ENCODE results near the gene LRRC10B. TPM values are rescaled to one million over a fixed set of nuclear protein-coding genes. Genes with fewer than 3 reads are reported as not detected.
A peak's percentile ranks its signal among the peaks of the same experiment; 100 is the strongest.

Gene LRRC10B
- total RNA-seq, 1 experiment from 2014 or later = not detected

DNA sequence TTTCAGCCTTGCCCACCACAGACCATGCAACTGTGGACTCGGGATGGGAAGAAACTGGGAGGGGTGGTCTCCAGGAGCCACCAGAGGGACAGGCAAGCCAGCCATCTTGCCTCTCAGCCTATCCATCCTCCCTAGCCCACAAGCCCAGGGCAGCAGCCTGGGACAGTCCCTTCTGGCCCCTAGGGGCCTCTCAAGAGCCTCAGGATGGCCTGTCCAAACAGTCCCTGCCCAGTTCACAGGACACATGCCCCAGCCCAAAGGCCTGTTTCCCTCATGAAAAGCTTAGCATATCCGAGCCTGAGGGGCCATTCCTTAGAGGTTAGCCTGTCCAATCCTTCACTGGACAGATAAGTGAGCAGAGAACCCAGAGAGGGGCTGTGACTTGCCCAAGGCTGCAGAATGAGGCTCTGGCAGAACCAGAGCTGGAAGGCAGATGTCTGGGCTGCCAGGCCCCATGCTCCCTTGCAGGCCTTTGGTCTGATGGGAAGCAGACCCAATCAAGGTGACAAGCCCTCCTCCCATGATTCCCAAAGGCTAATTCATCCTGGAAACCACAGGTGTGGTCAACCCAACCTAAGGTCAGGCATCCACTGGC, 28.2 kb downstream of the LRRC10B start:
- Histone ChIP-seq H3K79me2 (ENCODE audit: insufficient read depth, low read length) (no peaks in the 10 kb centered on the region), H3K27ac (ENCODE audit: low read depth, low read length) (no peak overlapping the region), H3K9me3 (ENCODE audit: control insufficient read depth in 1 of 2, insufficient read depth in 1 of 2, low read depth in 1 of 2, low read length in 2 of 2) (no peaks in the 10 kb centered on the region), H3K9ac (ENCODE audit: low read length) (no peak overlapping the region), H2AFZ (ENCODE audit: low read depth, low read length, poor library complexity, severe bottlenecking) (no peak overlapping the region), H3K4me3 (replicated peaks in 1 of 2; ENCODE audit: low read depth in 1 of 2, low read length in 2 of 2) (no peak overlapping the region), H3K4me1 (ENCODE audit: control insufficient read depth in 1 of 2, insufficient read depth in 2 of 2, low read length in 2 of 2) (peaks cover 1 to 17% of the 10 kb centered on the region in 2 experiments), H3K4me2 (ENCODE audit: low read length) (no peak overlapping the region), H3K36me3 (ENCODE audit: control insufficient read depth in 1 of 2, insufficient read depth in 2 of 2, low read length in 2 of 2) (no peaks in the 10 kb centered on the region), H3K27me3 (ENCODE audit: insufficient read depth, low read length) (no peaks in the 10 kb centered on the region), H4K20me1 (ENCODE audit: insufficient read depth) (no peaks in the 10 kb centered on the region), H3K9me2 (ENCODE audit: insufficient read depth) (no peaks in the 10 kb centered on the region)
- ATAC-seq = no peak
- RAD21 ChIA-PET (ENCODE audit: low non-redundant PET in 1 of 2, low total read pairs in 2 of 2, uncharacterized antibody in 2 of 2, unreplicated experiment in 2 of 2) = no interaction called here
- no TSS peak for BruUV-seq (replicated peaks)
- POLR2A ChIA-PET = no interaction called here
- CTCF ChIA-PET = interaction anchor here (1.2 kb wide), 1 partner anchor 42 kb away, joined by 3 read pairs; no protein-coding TSS in a partner anchor
- TF ChIP-seq SRF (IDR thresholded peaks at IDR 0.05; ENCODE audit: low read depth) = no peak
- TF ChIP-seq, protein P1, sequence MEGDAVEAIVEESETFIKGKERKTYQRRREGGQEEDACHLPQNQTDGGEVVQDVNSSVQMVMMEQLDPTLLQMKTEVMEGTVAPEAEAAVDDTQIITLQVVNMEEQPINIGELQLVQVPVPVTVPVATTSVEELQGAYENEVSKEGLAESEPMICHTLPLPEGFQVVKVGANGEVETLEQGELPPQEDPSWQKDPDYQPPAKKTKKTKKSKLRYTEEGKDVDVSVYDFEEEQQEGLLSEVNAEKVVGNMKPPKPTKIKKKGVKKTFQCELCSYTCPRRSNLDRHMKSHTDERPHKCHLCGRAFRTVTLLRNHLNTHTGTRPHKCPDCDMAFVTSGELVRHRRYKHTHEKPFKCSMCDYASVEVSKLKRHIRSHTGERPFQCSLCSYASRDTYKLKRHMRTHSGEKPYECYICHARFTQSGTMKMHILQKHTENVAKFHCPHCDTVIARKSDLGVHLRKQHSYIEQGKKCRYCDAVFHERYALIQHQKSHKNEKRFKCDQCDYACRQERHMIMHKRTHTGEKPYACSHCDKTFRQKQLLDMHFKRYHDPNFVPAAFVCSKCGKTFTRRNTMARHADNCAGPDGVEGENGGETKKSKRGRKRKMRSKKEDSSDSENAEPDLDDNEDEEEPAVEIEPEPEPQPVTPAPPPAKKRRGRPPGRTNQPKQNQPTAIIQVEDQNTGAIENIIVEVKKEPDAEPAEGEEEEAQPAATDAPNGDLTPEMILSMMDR (IDR thresholded peaks at IDR 0.05 in 2 of 3, conservative IDR thresholded peaks at IDR 0.05 in 1 of 3; ENCODE audit: borderline replicate concordance in 1 of 3, insufficient read depth in 1 of 3, low read depth in 2 of 3, low read length in 2 of 3) = 0 out of 6 replicates have a peak, but pooled peaks of 2 of the 3 experiments have one; percentile 7 to 10
- TF ChIP-seq, protein P2, sequence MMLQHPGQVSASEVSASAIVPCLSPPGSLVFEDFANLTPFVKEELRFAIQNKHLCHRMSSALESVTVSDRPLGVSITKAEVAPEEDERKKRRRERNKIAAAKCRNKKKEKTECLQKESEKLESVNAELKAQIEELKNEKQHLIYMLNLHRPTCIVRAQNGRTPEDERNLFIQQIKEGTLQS (IDR thresholded peaks at IDR 0.05) = no peak
- peak; percentile 24; the same call in 1 of the 2 replicates for TF ChIP-seq RAD21 (IDR thresholded peaks at IDR 0.05; ENCODE audit: low read depth)
- intact Hi-C loops (cut with micrococcal nuclease) = no loop called here
- no peak for DNase-seq (ENCODE audit: low read depth, low spot score)

DNA sequence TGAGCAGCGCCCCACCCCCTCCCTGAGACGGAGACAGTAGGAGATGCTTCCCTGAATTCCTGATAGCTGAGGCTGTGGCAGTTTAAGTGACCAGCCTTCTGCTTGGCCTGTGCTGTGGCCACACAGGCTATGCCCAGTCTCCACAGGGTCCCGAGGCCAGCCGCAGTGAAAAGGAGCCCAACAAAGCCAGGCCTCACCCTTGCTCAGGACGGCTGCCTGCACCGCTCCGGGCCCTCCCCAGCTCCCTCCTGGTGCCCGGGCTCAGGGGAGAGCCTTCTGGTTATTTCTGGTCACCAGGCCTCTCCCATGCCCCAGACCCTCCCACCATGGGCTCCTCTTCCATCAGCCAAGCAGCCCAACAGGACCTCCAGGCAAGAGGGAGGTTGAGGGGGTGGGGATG, 28.8 kb downstream of the LRRC10B start:
- H3K4me3 ChIP-seq (replicated peaks in 1 of 2; ENCODE audit: low read depth in 1 of 2, low read length in 2 of 2) = no peak overlapping the region
- ATAC-seq = no peak
- DNase-seq (ENCODE audit: low read depth, low spot score) = no peak
- BruUV-seq (replicated peaks) = no TSS peak
- H3K27ac ChIP-seq (ENCODE audit: low read depth, low read length) = no peak overlapping the region
- peaks cover 6 to 17% of the 10 kb centered on the region in 2 experiments for H3K4me1 ChIP-seq (ENCODE audit: control insufficient read depth in 1 of 2, insufficient read depth in 2 of 2, low read length in 2 of 2)
- RAD21 ChIA-PET (ENCODE audit: low non-redundant PET in 1 of 2, low total read pairs in 2 of 2, uncharacterized antibody in 2 of 2, unreplicated experiment in 2 of 2) = no interaction called here
- no peaks in the 10 kb centered on the region for H3K9me2 ChIP-seq (ENCODE audit: insufficient read depth)
- POLR2A ChIA-PET = no interaction called here
- H3K9ac ChIP-seq (ENCODE audit: low read length) = no peak overlapping the region
- intact Hi-C loops (cut with micrococcal nuclease) = no loop called here
- no peak overlapping the region for H2AFZ ChIP-seq (ENCODE audit: low read depth, low read length, poor library complexity, severe bottlenecking)
- CTCF ChIA-PET = interaction anchor here (1.2 kb wide), 1 partner anchor 41 kb away, joined by 3 read pairs; no protein-coding TSS in a partner anchor
- no peaks in the 10 kb centered on the region for H3K27me3 ChIP-seq (ENCODE audit: insufficient read depth, low read length)
- H3K4me2 ChIP-seq (ENCODE audit: low read length) = no peak overlapping the region
- no peaks in the 10 kb centered on the region for H3K36me3 ChIP-seq (ENCODE audit: control insufficient read depth in 1 of 2, insufficient read depth in 2 of 2, low read length in 2 of 2)
- H3K79me2 ChIP-seq (ENCODE audit: insufficient read depth, low read length) = no peaks in the 10 kb centered on the region
- H3K9me3 ChIP-seq (ENCODE audit: control insufficient read depth in 1 of 2, insufficient read depth in 1 of 2, low read depth in 1 of 2, low read length in 2 of 2) = no peaks in the 10 kb centered on the region
- no peaks in the 10 kb centered on the region for H4K20me1 ChIP-seq (ENCODE audit: insufficient read depth)
- TF ChIP-seq, protein P2 (IDR thresholded peaks at IDR 0.05) = no peak
- TF ChIP-seq JUND (IDR thresholded peaks at IDR 0.05) (no peak), EZH2 (IDR thresholded peaks at IDR 0.05) (no peak), SP1 (IDR thresholded peaks at IDR 0.05; ENCODE audit: low read depth) (no peak), SIN3A (IDR thresholded peaks at IDR 0.05; ENCODE audit: low read depth) (no peak), ELF1 (IDR thresholded peaks at IDR 0.05; ENCODE audit: borderline replicate concordance, low read depth) (no peak), CBX3 (IDR thresholded peaks at IDR 0.05; ENCODE audit: low read depth) (no peak)
- TF ChIP-seq, protein P3, sequence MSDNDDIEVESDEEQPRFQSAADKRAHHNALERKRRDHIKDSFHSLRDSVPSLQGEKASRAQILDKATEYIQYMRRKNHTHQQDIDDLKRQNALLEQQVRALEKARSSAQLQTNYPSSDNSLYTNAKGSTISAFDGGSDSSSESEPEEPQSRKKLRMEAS (IDR thresholded peaks at IDR 0.05) = no peak
- TF ChIP-seq, protein P4, sequence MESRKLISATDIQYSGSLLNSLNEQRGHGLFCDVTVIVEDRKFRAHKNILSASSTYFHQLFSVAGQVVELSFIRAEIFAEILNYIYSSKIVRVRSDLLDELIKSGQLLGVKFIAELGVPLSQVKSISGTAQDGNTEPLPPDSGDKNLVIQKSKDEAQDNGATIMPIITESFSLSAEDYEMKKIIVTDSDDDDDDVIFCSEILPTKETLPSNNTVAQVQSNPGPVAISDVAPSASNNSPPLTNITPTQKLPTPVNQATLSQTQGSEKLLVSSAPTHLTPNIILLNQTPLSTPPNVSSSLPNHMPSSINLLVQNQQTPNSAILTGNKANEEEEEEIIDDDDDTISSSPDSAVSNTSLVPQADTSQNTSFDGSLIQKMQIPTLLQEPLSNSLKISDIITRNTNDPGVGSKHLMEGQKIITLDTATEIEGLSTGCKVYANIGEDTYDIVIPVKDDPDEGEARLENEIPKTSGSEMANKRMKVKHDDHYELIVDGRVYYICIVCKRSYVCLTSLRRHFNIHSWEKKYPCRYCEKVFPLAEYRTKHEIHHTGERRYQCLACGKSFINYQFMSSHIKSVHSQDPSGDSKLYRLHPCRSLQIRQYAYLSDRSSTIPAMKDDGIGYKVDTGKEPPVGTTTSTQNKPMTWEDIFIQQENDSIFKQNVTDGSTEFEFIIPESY (IDR thresholded peaks at IDR 0.05; ENCODE audit: extremely low read depth, insufficient replicate concordance, low read length) = no peak
- TF ChIP-seq, protein P1 (IDR thresholded peaks at IDR 0.05 in 2 of 3, conservative IDR thresholded peaks at IDR 0.05 in 1 of 3; ENCODE audit: borderline replicate concordance in 1 of 3, insufficient read depth in 1 of 3, low read depth in 2 of 3, low read length in 2 of 3) = no peak

Data from HCT116 (cell line).